ENCODE results near the gene CBX5.
"Not testable (repeated sequence)": the region's sequence is repeated elsewhere in the genome, so short reads cannot be mapped to it uniquely, and the experiment has no call there.

The CBX5 gene

DNA sequence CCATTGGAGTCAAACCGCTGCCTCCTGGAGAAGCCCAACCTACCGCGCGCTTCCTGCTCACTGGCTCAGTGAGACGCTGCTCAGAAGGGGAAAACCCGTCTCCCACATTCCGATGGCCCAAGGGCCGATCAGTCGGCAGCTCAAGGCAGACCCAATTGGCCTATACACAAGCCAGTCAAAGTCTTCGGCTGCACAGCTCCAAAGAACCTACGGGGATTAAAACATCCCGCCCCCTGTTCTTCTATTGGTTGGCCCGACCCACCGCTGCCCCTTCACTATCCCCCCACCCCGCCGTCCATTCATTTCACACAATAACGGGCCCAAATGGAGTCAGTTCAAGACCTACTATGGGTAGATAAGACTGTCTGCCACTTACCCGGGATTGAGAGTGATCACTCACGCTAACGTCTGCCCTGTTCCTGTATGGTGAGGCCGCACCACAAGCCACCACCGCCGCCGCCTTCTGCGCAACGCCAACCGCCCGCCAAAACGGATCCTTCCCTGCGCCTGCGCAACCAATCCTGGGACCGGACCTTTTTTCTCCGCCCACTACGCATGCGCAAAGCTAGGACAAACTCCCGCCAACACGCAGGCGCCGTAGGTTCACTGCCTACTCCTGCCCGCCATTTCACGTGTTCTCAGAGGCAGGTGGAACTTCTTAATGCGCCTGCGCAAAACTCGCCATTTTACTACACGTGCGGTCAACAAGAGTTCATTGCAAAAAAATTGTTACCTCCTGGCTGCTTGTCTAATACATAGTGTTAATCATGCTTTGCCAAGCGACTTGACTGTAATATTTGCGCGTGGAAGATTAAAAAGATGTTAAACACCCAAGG lies at the start of gene CBX5:
Gene CBX5 (minus strand): TSS at position 491 of the 836 bp plus-strand sequence. CDS start 22,472 bp downstream, outside the sequence.
- H3K36me3 ChIP-seq: peaks cover 68% of the 10 kb centered on the region
- H3K27ac ChIP-seq: peak within 1 kb of the TSS; percentile 98
- DNase-seq: peak; percentile 99
- no peaks in the 10 kb centered on the region for H3K9me3 ChIP-seq (ENCODE audit: severe bottlenecking)
- H3K4me3 ChIP-seq (ENCODE audit: low read depth, low read length): peak within 1 kb of the TSS; percentile 100
- TF ChIP-seq, protein P1, sequence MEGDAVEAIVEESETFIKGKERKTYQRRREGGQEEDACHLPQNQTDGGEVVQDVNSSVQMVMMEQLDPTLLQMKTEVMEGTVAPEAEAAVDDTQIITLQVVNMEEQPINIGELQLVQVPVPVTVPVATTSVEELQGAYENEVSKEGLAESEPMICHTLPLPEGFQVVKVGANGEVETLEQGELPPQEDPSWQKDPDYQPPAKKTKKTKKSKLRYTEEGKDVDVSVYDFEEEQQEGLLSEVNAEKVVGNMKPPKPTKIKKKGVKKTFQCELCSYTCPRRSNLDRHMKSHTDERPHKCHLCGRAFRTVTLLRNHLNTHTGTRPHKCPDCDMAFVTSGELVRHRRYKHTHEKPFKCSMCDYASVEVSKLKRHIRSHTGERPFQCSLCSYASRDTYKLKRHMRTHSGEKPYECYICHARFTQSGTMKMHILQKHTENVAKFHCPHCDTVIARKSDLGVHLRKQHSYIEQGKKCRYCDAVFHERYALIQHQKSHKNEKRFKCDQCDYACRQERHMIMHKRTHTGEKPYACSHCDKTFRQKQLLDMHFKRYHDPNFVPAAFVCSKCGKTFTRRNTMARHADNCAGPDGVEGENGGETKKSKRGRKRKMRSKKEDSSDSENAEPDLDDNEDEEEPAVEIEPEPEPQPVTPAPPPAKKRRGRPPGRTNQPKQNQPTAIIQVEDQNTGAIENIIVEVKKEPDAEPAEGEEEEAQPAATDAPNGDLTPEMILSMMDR (IDR thresholded peaks at IDR 0.05; ENCODE audit: low read depth, low read length): no peak
- no peaks in the 10 kb centered on the region for H3K27me3 ChIP-seq (ENCODE audit: insufficient read depth, low read depth, severe bottlenecking)

DNA sequence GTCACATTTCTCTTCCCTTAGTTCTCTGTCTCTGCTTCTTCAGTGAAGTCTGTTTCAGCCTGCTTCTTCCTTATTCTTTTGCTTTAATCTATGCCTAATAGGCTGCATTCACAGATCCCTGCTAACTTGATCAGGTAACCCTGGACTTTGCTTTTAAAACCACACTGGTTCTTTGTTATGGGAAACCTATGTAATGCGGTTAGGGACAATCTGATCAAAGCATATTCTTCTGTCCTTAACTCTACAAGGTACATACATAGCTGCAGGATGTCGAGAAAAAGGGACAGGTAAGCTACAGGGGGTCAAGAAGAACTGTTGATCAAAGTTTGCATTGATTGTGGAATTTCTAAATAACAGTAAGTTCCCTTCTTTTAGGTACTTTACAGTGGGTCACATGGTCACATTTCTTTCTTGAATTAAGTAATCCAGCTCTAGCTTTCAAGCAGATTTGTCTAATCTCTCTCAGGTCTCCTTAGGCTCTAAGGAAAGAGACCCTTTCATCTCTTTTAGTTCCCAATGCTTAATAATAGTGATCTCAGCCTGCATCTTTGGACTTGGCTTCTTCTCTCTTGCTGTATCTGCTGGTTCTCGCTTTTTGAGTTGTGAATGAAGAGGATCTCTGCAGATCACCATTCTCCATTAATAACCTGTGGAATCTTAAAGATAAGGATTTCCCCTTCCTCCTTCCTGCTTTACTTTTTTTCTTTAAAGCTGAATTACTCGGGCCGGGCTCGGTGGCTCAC lies 48.8 kb upstream of the CBX5 start:
- no peaks in the 10 kb centered on the region for H3K9me3 ChIP-seq (ENCODE audit: severe bottlenecking)

DNA sequence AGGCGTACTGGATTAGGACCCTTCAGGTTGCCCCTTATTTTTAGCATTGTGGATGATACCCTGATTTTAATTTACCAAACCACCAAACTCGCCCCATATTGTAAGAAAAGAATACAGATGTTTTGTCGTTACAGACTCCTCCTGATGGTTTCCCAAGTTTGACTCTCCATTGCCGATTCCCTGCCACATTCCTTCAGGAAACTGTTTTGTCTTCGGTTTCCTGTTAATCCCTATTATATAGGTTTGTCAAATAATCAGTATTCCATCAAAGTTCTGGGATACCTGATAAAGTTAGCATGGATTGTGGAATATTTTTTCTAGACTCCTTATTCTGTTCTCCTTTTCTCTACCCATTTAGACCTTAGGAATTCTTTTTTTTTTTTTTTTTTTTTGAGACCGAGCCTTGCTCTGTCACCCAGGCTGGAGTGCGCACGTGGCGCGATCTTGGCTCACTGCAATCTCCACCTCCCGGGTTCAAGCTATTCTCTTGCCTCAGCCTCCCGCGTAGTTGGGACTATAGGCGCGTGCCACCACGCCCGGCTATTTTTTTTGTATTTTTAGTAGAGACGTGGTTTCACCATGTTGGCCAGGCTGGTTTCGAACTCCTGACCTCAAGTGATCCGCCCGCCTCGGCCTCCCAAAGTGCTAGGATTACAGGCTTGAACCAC lies 45.7 kb upstream of the CBX5 start:
- Histone ChIP-seq H3K27ac (peak overlapping the region; percentile 80), H3K4me3 (ENCODE audit: low read depth, low read length) (peak overlapping the region; percentile 73)
- not testable (repeated sequence) for H3K27me3 ChIP-seq (ENCODE audit: insufficient read depth, low read depth, severe bottlenecking); H3K36me3 ChIP-seq; DNase-seq; H3K9me3 ChIP-seq (ENCODE audit: severe bottlenecking)

More for the DNA sequence above, 48.8 kb upstream of the CBX5 start:
- TF ChIP-seq, protein P1 (IDR thresholded peaks at IDR 0.05; ENCODE audit: low read depth, low read length): no peak
- no peak overlapping the region for H3K4me3 ChIP-seq (ENCODE audit: low read depth, low read length)
- DNase-seq: no peak
- 0 out of 2 replicates have a peak overlapping the region, but pooled peaks have one; percentile 9 for H3K27ac ChIP-seq
- H3K27me3 ChIP-seq (ENCODE audit: insufficient read depth, low read depth, severe bottlenecking): no peaks in the 10 kb centered on the region
- no peaks in the 10 kb centered on the region; the same call in 1 of the 2 replicates for H3K36me3 ChIP-seq

DNA sequence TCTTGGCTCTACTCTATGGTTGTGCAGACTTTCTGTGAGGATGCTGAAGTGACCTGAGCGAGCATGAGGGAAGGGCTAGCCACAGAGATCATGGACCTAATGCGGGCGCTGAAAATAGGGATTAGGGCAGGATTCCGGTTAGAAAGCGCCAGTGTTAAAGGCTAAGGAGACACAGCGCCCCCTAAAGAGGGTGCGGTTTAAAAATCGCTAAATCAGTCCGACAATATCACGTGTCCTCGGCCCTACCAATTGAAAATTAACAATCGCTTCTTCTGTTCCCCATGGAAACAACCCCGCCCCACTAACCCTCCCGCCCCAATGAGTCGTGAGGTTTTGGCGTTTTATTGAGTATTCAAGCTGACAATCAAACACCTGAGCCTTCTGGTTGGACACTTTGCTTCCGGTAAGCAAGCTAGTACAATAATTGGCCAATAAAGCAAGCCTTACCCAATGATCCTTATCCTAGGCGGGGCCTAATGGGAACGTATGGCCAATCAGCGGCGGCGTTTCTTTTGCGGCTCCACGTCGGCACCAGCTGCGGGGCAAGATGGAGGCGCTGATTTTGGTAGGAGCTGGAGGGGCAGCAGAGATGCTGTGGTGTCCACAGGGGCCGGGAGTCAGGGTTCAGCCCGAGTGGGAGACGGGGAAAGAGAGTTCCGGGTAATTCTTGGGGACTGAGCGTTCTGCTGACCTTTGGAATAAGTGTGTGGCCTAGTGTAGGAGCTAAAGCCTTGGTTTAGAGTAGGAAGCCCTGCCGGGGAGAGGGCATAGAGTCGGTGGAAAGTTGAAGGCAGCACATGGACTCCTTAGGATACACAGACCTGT lies 44.9 kb upstream of the CBX5 start, which contains the start of gene COPZ1:
Gene COPZ1 (plus strand): TSS at position 515 of the 825 bp plus-strand sequence. CDS start 33 bp downstream, at position 548.
- Histone ChIP-seq H3K4me3 (ENCODE audit: low read depth, low read length) (peak within 1 kb of the TSS; percentile 73), H3K9me3 (ENCODE audit: severe bottlenecking) (no peaks in the 10 kb centered on the region), H3K27me3 (ENCODE audit: insufficient read depth, low read depth, severe bottlenecking) (no peaks in the 10 kb centered on the region), H3K27ac (peak within 1 kb of the TSS; percentile 80), H3K36me3 (no peaks in the 10 kb centered on the region; the same call in 1 of the 2 replicates)
- TF ChIP-seq, protein P1 (IDR thresholded peaks at IDR 0.05; ENCODE audit: low read depth, low read length): peak; percentile 84
- DNase-seq: peak; percentile 97

DNA sequence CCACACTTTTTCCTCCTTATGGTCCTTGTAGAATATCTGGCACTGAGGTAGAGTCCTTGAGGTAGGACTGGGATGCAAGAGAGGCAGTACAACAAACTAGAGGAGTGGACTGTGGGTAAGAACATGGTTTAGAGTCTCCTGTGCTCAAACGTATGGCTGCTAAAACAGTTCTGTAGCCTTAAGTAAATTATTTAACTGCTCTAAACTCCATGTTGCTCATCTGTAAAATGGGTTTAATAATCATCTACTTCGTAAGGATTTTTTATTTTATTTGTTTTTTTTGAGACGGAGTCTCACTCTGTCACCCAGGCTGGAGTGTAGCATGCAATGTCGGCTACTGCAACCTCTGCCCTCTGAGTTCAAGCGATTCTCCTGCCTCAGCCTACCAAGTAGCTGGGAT lies 41.4 kb upstream of the CBX5 start:
- Histone ChIP-seq H3K4me3 (ENCODE audit: low read depth, low read length) (no peak overlapping the region), H3K27ac (no peak overlapping the region), H3K9me3 (ENCODE audit: severe bottlenecking) (no peaks in the 10 kb centered on the region), H3K27me3 (ENCODE audit: insufficient read depth, low read depth, severe bottlenecking) (no peaks in the 10 kb centered on the region), H3K36me3 (no peaks in the 10 kb centered on the region; the same call in 1 of the 2 replicates)
- no peak for DNase-seq
- TF ChIP-seq, protein P1 (IDR thresholded peaks at IDR 0.05; ENCODE audit: low read depth, low read length): no peak

DNA sequence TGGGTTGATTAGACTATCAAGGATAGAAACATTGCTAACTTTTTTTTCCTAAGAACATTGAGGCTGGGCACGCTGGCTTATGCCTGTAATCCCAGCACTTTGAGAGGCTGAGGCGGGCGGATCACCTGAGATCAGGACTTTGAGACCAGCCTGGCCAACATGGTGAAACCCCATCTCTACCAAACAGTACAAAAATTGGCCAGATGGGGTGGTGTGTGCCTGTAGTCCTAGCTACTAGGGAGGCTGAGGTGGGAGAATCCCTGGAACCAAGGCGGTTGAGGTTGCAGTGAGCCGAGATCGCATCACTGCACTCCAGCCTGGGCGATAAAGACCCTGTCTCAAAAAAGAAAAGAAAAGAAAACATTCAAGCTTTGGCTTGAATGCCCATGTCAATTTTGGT lies 32.4 kb upstream of the CBX5 start:
- H3K4me3 ChIP-seq (ENCODE audit: low read depth, low read length); H3K27me3 ChIP-seq (ENCODE audit: insufficient read depth, low read depth, severe bottlenecking); H3K36me3 ChIP-seq; DNase-seq; H3K27ac ChIP-seq; H3K9me3 ChIP-seq (ENCODE audit: severe bottlenecking): not testable (repeated sequence)
